Right lobe of liver (tissue), 4 donors: ENCODE measurements around the gene RALB.

Experiments used
- CTCF ChIP-seq, 4 donors: fragments of 200-600 bp in 3 of 4; fragments of 450-650 bp in 1 of 4; IDR thresholded peaks; one replicate each; pipeline versions ENCODE4 v1.5.1 to v1.8.0; 2016 to 2022; ENCODE audit warnings: antibody characterized with exemption in 4 of 4, mild to moderate bottlenecking in 2 of 4
- POLR2A ChIP-seq: fragments of 450-650 bp; IDR thresholded peaks from one replicate; pipeline ENCODE4 v1.6.1; 2017; ENCODE audit warnings: antibody characterized with exemption, mild to moderate bottlenecking
- donor health status: DM: no; HTN: no; CAD: no.
- donor health status: DM: no; HTN: no; CAD: no.
- donor health status: DM: no; HTN: yes; CAD: no.

DNA sequence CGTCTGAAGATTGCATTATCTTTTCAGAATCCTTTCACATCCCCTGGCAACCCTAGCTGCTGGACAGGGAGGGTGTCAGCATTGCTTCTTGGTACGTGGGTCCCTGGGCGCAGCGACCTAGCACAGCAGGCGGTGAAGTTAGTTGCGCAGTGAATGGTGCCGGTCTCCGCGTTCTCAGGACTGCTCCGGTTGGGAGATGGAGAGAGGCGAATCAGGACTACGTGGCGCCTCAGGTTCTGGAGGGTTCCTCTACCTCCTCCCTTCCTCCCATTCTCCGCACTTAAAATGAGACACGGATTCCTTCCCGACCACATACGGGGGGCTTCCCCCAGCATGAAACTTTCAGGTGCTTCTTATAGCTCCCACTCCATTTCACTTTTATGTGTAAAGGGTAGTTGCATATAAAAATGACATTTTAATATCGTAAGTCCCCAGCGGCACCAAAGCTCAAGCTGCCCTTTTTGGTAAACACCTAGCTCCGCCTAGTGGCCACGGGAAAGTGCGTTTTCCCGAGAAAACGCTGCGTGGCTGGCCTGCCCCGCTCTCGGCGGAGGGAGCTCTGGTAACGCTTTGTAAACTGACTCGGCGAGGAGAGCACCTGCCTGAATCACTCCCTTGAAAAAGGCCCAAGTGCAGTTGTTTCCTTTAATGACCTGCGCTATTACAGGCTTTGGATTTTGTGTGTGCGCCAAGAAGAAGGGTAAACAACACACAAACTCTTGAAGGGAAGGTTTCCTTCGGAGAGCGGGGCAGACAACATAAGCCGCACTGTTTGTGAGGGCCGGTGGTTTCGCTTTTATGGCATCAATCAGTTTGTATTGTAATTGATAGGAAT lies 60.4 kb downstream of the RALB start:
- TF ChIP-seq CTCF (IDR thresholded peaks at IDR 0.05) (peak; percentile 87 to 92 (median 90)), POLR2A (no peak)
